Measurements from ENCODE around the gene HOXB13.

GRCh38 chr17:48773245-48773644 lies 44.7 kb upstream of the HOXB13 start:
- TF ChIP-seq, protein P1, sequence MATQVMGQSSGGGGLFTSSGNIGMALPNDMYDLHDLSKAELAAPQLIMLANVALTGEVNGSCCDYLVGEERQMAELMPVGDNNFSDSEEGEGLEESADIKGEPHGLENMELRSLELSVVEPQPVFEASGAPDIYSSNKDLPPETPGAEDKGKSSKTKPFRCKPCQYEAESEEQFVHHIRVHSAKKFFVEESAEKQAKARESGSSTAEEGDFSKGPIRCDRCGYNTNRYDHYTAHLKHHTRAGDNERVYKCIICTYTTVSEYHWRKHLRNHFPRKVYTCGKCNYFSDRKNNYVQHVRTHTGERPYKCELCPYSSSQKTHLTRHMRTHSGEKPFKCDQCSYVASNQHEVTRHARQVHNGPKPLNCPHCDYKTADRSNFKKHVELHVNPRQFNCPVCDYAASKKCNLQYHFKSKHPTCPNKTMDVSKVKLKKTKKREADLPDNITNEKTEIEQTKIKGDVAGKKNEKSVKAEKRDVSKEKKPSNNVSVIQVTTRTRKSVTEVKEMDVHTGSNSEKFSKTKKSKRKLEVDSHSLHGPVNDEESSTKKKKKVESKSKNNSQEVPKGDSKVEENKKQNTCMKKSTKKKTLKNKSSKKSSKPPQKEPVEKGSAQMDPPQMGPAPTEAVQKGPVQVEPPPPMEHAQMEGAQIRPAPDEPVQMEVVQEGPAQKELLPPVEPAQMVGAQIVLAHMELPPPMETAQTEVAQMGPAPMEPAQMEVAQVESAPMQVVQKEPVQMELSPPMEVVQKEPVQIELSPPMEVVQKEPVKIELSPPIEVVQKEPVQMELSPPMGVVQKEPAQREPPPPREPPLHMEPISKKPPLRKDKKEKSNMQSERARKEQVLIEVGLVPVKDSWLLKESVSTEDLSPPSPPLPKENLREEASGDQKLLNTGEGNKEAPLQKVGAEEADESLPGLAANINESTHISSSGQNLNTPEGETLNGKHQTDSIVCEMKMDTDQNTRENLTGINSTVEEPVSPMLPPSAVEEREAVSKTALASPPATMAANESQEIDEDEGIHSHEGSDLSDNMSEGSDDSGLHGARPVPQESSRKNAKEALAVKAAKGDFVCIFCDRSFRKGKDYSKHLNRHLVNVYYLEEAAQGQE (IDR thresholded peaks at IDR 0.05; ENCODE audit: low read depth): no peak
- TF ChIP-seq YY1 (IDR thresholded peaks at IDR 0.05; ENCODE audit: low read depth): no peak
- no peak for TF ChIP-seq EGR1 (IDR thresholded peaks at IDR 0.05)
- no peak for TF ChIP-seq TAF1 (IDR thresholded peaks at IDR 0.05; ENCODE audit: low read depth)
- TF ChIP-seq NFIC (IDR thresholded peaks at IDR 0.05): no peak
